ENCODE data around the gene BOK.

DNA sequence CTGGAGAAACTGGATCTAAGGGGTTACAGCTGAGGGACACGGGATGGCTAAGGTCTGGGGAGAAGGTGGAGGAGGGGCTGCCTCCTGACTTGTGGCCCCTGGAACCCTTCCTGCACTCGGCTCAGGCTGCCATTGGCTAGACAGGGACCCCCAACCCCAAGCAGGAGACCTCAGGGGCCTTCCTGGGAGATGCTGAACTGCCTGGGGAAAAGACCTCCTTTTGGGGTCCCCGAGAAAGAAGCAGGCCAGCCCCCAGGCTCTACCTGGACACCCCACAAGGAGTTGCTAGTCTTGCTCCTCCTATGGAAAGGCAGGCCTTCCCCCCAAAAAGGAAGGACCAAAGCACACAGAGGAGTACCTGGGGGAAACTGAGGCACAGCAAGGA lies 10.1 kb upstream of the BOK start:
- TF ChIP-seq, protein P1, sequence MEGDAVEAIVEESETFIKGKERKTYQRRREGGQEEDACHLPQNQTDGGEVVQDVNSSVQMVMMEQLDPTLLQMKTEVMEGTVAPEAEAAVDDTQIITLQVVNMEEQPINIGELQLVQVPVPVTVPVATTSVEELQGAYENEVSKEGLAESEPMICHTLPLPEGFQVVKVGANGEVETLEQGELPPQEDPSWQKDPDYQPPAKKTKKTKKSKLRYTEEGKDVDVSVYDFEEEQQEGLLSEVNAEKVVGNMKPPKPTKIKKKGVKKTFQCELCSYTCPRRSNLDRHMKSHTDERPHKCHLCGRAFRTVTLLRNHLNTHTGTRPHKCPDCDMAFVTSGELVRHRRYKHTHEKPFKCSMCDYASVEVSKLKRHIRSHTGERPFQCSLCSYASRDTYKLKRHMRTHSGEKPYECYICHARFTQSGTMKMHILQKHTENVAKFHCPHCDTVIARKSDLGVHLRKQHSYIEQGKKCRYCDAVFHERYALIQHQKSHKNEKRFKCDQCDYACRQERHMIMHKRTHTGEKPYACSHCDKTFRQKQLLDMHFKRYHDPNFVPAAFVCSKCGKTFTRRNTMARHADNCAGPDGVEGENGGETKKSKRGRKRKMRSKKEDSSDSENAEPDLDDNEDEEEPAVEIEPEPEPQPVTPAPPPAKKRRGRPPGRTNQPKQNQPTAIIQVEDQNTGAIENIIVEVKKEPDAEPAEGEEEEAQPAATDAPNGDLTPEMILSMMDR (IDR thresholded peaks at IDR 0.05 in 4 of 5, conservative IDR thresholded peaks at IDR 0.05 in 1 of 5) = no peak
- no peak for TF ChIP-seq POLR2A (IDR thresholded peaks at IDR 0.05)
